ENCODE data around the gene DDX51.

DDX51 gene

DNA sequence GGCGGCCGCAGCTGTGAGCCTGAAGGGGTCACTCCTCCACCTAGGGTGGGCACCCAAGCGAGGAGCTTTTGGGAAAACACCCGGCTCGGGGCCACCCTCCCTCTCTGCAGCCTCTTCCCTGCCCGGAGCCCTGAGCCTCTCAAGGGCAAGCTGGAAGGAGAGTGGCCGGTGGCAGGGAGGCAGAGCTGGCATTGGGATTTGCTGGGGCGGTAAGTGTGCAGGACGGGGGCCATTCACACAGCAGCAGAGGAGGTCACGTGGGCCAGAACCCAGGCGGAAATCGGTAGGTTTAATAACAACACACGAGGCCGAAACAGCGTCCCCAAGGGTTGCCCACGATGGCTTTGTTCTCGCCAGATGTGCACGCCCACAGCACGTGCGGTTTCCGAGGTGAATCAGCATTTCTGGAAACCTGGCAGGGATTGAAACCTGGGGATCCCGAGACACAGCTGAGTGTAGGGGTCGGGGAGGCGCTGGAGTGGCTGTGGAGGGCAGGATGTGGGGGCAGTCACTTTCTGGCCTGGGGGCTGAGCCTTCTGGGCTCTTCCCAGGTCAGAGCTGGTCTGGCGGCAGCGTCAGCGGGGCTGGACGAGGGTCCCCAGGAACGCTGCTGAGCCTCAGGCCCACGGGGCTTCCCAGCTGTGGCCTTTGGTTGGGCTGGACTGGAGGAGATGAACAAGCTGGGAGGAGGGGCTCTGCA lies 23.6 kb upstream of the DDX51 start:
- no peak for DNase-seq (ENCODE audit: low spot score)

DNA sequence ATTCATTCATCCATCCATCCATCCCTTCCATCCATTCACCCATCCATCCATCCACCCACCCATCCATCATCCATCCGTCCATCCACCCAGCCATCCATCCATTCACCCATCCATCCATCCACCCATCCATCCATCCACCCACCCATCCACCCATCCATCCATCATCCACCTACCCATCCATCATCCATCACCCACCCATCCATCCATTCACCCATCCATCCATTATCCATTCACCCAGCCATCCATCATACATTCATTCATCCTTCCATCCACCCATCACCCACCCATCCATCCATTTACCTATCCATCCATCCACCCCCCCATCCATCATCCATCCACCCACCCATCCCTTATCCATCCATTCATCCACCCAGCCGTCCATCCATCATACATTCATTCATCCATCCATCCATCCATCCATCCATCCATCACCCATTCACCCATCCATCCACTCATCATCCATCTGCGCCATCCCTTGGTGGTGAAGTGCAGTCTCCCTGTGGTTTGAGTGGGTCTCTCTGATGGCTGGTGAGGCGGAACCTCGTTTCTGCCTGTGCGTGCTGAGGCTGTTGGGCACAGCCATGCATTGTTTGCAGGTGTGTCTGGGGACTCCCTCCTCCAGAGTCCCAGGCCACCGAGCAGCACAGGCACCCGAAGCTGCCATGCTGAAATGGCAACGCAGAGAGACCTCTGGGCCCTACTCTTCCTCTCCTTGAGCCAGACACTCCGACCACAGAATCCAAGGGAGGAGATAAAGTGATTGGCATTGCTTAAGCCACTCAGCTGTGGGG lies 22.9 kb upstream of the DDX51 start:
- DNase-seq (ENCODE audit: low spot score): no peak

DNA sequence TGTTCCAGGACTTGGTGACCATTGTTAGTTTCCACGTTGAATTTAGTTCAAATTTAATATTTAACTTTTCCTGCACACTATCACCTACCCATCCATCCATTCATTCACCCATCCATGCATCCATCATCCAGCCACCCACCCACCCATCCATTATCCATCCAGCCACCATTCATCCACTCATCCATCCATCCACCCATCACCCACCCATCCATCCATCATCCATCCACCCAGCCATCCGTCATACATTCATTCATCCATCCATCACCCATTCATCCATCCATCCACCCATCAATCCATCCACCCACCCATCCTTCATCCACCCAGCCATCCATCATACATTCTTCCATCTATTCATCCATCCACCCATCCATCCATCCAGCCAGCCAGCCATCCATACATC lies 22.0 kb upstream of the DDX51 start:
- no peak for DNase-seq (ENCODE audit: low spot score)

DNA sequence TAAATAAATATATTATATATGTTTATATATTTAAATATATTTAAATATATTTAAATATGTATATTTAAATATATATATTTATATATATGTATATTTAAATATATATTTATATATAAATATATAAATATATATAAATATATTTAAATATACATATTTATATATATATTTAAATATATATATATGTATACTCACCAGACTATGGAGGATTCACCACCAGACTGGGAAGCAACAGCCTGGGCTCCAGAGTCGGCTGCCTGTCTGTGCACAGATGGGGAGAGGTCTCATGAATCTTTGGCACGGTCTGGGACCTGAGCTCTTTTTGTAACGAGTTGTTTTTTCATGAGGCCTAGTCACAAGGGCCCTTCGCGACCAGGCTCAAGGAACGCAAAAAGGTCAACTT lies 21.5 kb upstream of the DDX51 start:
- no peak for DNase-seq (ENCODE audit: low spot score)

DNA sequence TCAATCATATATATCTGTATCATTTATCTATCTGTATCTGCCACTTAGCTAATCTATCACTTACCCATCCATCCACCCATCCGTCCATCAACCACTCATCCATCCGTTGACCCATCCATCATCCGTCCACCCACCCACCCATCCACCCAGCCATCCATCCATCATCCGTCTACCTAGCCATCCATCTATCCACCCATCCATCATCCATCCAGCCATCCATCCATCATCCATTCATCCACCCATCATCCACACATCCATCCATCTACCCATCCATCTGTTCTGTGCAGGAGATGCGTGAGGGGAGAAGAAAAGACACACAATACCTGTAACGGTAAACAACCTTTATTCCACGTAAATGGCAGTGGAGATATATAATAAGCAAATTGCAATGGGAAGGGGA lies 20.3 kb upstream of the DDX51 start:
- DNase-seq (ENCODE audit: low spot score): no peak

DNA sequence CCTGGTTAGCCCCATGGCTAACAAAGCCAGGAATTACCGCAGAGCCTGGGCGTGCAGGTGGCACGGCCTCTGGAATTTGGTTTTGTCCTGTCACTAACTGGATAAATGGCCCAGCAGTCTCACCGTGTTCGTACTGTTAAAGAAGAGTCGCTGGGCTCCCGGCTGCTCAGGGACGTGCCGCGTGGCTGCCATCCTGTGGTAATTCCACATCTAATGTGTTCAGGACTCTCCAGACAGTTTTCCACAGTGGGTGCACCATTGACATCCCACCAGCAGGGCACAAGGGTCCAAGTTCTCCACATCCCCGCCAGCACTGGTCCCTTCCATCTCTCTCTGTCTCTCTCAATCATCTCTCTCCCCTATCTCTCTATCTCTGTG lies 19.8 kb upstream of the DDX51 start:
- DNase-seq (ENCODE audit: low spot score): no peak

DNA sequence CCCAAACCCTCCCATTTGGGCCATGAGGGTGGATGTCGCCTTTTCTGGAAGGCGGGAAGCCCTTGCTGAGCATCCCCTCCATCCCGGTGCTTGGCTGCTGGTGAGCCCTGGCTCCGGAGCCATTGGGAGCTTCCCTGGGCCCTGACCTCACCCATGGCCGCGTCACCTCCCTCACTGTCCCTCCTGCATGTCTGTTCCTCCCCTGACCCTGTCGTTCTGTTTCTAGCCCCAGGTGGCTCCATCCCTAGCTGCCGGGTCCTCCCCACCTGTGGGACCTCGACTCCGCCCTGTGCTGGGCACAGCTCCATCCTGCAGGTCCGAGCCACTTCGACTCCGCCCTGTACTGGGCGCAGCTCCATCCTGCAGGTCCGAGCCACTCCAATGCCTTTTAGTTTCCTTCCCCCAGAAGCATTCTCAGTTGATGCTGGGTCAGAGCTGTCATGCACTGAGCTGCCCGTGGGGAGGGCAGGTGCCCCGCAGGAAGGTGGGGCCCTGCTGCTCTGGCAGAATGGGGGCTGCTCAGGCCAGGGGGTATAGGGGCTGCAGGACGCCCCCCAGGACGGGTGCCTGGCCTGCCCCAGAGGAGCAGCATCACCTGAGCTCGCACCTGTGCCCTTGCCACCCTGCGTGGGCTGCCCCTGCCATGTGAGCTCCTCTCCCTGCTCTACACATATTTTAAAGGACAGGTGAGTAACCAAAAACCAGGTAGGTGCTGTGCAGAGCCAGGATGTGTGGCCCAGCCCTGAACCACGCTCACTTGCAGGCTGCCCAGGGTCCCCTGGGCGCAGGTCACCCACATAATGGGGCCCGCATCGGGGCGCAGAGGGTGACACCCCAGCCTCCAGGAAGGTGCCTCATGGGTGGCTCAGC lies 19.2 kb upstream of the DDX51 start:
- DNase-seq (ENCODE audit: low spot score): no peak

DNA sequence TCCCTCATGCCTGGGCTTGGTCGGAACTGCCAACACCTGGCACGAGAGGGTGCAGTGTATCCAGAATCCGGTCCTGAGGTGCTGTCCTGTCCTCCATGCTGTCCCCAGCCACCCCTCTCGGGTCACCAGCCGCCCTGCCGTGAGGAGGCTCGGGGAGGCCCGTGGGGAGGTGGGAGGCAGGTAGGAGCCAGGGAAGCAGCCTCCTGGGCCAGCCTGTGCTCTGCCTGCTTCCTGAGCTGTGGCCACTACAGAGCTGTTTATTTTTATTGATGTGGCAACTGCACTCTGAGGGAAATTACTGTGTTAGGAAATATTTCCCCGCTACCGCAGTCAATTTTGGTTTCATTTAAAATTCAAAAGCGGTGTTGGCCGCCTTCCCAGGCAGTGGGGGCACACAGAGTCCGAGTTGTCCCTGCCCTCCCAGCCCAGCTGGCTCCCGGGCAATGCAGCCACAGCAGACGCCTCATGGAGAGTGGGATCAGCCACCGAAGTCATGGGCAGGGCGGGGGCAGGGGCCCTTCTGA lies 18.5 kb upstream of the DDX51 start:
- no peak for DNase-seq (ENCODE audit: low spot score)

DNA sequence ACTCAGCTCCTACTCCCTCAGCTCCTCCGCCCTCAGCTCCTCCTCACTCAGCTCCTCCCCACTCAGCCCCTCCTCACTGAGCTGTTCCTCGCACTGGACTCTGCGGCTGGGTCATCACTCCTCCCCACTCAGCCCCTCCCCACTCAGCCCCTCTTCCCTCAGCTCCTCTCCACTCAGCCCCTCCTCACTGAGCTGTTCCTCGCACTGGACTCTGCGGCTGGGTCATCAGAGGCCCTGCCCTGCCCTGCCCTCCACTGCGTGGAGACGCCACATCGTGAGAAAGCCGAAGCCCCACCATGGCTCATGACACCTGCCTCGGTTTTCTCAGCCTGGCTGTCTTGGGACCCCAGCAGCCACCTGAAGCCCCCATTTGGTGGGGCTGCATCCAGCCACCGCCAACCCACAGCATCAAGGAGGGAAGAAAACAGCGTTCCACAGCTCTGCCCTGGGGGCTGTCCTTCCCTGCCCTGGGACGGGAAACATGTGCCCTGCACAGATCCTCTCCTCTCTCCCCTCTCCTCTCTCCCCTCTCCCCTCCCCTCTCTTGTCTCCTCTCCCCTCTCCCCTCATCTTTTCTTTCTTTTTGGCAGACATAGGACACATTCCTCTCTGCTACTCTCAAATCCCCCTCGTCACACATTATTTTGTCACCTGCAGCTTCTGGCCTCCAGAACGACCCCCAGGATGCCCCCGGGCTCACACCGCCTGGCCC lies 17.8 kb upstream of the DDX51 start:
- DNase-seq (ENCODE audit: low spot score): no peak

DNA sequence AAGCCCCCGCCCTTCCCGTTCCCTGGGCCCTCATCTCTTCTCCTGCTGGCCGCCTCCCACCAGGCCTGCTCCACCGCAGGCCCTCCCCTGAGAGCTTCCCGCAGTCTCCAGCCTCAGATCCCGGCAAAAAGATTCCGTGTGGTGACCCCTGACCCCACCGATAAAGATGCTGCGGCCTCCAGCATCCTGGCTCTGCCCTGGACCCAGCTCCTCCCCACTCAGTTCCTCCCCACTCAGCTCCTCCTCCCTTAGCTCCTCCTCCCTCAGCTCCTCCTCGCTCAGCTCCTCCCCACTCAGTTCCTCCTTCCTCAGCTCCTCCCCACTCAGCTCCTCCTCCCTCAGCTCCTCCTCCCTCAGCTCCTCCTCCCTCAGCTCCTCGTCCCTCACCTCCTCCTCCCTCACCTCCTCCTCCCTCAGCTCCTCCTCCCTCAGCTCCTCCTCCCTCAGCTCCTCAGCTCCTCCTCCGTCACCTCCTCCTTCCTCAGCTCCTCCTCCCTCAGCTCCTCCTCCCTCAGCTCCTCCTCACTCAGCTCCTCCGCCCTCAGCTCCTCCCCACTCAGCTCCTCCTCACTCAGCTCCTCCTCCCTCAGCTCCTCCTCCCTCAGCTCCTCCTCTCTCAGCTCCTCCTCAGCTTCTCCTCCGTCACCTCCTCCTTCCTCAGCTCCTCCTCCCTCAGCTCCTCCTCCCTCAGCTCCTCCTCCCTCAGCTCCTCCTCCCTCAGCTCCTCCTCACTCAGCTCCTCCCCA lies 17.1 kb upstream of the DDX51 start:
- no peak for DNase-seq (ENCODE audit: low spot score)

DNA sequence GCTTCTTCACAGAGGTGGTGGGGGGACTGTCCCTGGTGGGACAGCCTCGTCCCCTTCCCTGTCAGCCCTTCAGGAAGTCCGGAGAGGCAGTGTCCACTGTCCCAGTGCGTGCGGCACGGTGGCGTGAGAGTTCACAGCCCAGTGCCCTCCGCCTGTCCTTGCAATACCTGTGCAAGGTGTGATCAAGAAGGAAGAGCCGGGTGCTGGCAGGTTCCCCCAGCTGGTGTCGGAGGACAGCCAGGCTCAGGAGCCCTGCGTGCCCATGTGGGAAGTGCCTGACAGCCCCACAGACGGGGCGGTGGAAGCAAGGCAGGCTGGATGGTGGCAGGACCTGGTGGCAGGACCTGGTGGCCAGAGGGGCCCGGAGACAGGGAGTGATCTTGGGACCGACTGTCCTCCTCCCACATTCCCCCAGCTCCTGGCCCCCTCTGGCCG lies 16.5 kb upstream of the DDX51 start:
- no peak for DNase-seq (ENCODE audit: low spot score)

DNA sequence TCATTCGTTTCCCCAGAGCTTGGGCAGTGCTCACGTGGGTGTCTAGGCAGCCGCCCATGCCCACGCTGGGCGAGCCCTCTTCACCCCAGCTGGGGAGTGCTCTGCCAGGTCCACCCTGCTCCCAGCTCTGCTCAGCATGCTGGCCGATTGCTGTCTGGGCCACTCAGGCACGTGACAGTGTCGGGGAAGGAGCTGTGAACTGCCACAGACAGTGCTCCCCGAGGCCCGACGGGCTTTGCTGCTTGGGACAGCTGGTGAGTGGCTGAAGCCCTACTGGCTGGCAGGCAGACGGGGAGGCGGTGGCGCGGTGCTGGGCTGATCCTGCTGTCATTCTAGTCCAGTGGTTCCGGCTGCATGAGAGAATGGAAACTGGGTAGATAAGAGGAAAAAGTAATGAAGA lies 15.9 kb upstream of the DDX51 start:
- no peak for DNase-seq (ENCODE audit: low spot score)

DNA sequence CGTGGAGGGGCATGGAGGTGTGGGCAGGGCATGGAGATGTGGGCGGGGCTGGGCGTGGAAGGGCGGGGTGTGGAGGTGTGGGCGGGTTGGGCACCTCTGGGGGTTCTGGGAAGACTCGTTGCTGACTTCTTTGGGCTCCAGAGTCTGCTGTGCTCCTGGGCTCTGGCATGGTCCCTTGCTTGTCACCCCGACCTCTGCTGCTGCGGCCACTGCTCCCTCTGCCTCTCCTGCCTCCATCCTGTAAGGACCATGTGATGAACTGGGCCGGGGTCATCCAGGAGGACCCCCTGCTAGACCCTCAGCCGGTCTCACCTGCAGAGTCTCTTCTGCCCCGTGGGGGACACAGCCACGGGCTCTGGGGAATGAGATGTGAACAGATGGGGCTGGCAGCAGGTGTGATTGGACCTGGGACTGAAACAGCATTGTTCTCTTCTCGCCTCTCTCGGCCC lies 15.5 kb upstream of the DDX51 start:
- no peak for DNase-seq (ENCODE audit: low spot score)

DNA sequence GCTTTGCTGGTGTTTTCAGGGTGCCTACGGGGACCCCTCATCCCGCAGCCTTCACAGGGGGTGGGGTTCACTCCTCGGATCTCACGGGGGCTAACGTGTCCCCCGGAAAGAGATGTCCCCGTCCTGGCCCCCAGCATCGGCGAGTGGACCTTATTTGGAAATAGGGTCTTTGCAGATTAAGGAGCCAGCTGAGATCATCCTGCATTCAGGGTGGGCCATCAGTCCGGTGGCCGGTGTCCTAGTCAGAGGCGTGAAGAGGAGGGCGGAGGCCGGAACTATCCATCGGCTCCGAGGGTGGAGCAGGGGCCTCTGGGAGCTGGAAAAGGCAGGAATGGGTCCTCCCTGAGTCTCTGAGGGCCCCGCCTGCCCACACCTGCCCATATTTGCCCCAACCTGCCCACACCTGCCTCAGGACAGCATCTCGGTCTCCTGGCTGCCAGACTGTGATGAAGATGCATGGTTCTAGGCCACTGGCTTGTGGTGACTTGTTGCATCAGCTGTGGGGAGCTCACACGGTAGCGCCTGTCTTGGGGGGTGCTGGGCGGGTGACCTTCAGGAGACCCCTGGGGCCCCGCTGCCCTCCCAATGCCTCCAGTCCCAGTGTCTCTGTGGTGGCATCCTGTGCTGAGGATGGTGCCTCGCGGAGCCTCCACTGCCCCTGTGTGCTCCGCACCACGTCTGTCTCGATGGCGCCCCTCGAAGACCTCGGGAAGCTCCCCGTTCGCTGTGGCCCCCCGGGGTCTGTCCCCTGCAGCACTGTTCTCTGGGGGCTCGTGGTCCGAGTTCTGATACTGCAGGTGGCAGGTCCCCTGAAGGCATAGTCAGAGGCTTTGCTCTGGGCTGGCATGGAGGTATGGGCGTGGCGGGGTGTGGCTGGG lies 14.8 kb upstream of the DDX51 start:
- no peak for DNase-seq (ENCODE audit: low spot score)

DNA sequence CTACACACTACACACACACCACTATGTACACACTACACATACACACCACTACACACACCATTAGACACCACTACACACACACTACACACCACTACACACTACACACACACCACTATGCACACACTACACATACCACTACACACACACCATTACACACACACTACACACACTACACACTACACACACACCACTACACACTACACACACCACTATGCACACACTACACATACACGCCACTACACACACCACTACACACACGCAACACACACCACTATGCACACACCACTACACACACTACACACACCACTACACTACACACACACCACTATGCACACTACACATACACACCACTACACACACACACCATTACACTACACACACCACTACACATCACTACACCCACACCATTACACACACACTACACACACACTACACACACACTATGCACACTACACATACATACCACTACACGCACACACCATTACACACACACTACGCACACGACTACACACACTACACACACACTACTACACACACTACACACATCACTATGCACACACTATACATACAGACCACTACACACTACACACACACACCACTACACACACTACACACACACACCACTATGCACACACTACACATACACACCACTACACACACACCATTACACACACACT lies 13.8 kb upstream of the DDX51 start:
- DNase-seq (ENCODE audit: low spot score): no peak

DNA sequence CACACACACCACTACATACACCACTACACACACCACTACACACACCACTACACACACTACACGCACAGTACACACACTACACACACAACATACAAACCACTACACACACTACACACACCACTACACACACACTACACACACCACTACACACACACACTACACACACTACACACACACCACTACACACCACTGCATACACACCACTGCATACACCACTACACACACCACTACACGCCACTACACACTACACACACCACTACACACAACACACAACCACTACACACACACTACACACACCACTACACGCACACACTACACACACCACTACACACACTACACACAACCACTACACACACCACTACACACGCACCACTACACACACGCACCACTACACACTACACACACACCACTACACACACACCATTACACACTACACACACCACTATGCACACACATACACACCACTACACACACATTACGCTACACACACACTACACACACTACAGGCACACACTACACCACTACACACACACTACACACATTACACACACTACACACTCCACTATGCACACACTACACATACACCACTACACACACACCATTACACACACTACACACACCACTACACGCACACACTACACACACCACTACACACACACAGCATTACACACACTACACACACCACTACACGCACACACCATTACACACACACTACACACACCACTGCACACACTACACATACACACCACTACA lies 12.6 kb upstream of the DDX51 start:
- DNase-seq (ENCODE audit: low spot score): no peak

DNA sequence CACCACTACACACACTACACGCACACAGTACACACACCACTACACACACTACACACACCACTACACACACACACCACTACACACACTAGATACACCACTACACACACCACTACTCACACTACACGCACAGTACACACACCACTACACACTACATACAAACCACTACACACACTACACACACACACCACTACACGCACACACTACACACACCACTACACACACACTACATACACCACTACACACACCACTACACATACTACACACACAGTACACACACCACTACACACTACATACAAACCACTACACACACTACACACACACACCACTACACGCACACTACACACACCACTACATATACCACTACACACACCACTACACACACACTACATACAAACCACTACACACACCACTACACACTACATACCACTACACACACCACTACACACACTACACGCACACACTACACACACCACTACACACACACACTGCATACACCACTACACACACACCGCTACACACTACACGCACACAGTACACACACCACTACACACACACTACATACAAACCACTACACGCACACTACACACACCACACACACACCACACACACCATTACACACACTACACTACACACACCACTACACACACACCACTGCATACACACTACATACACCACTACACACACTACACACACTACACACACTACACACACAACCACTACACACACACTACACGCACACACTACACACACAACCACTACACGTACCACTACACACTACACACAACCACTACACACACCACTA lies 11.9 kb upstream of the DDX51 start:
- no peak for DNase-seq (ENCODE audit: low spot score)

Measured in LoVo (cell line).